Astrocyte (in vitro differentiated cells and primary cell): Measurements from ENCODE around the gene ELFN2.

Source experiments
- CTCF ChIP-seq: IDR thresholded peaks from 2 replicates; pipeline ENCODE4 v1.5.1; 2011; ENCODE audit warnings: low read depth, mild to moderate bottlenecking, inconsistent platforms, low read length, moderate library complexity; ENCODE audit not compliant: insufficient read depth
- EZH2 ChIP-seq: IDR thresholded peaks from 2 replicates; pipeline ENCODE4 v1.6.1; 2012; ENCODE audit warnings: mild to moderate bottlenecking, low read length, inconsistent platforms; ENCODE audit not compliant: insufficient read depth

DNA sequence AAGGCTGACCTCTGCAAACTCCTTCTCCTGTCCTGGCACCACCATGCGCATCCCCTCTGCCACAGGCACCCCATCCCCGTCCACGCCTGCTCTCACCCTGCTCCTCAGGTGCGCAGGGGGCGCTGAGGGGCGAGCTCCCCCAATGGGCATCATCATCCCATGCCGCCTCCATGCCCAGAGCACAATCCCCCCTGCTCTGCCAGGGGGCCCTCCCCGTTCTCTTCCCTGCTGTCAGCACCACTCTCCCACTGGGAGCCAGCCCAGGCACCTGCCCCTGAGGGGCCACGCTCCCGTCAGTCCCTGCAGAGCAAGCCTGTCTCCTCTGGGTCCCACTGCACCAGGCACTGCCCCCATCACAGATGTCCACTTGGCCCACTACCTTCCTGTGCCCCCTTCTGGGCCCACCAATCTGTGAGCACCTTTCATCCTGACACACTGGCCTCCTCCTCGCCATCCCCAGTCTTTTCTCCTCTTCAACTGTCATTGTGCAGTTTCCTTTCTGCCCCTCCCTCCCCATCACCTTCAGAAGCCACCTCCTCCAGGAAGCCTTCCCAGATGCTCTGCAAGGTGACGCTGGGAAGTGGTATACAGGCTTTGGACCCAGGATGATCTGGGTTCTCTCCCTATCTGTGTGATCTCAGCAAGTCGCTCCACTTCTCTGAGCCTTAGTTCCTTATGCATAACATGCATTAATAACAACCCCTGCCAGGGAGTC, 82.4 kb downstream of the ELFN2 start:
- TF ChIP-seq CTCF (no peak), EZH2 (no peak)
